GM12878 (cell line): ENCODE results near the gene PNMA8B. TPM values are rescaled to one million over a fixed set of nuclear protein-coding genes. Genes with fewer than 3 reads are reported as not detected.
"Not testable (repeated sequence)": the region's sequence is repeated elsewhere in the genome, so short reads cannot be mapped to it uniquely, and the experiment has no call there.

Experiments used
- ATAC-seq: fragments of 200-7000 bp; cut with Tn5 transposase; 3 replicates; pipeline ENCODE4 v1.9.1; 2020; ENCODE audit warnings: mild to moderate bottlenecking, moderate library complexity
- BruUV-seq: library from RNA; stranded (reverse); fragments of 400-500 nt; replicated peaks from 2 replicates; lab custom pipeline; 2021; lab: Mats Ljungman, UMichigan
- CTCF ChIA-PET: fragments of 300-600 bp; sonication (Branson Sonifier 250); formaldehyde crosslinking; extraction: SDS; loops from one replicate; lab custom pipeline; 2021; ENCODE audit warnings: inconsistent platforms; lab: Yijun Ruan, JAX
- POLR2A ChIA-PET: fragments of 350-600 bp; formaldehyde crosslinking; extraction: SDS; loops from one replicate; lab custom pipeline; 2021; ENCODE audit warnings: inconsistent platforms; lab: Charles Lee
- RAD21 ChIA-PET: fragments of 300-600 bp; sonication (Branson Sonifier 250); formaldehyde crosslinking; loops from one replicate; lab custom pipeline; 2023; ENCODE audit warnings: antibody characterized with exemption; ENCODE audit not compliant: unreplicated experiment; lab: Charles Lee
- SMC1A ChIA-PET: fragments of 300-600 bp; sonication (Branson Sonifier 250); formaldehyde crosslinking; loops from one replicate; lab custom pipeline; 2023; ENCODE audit not compliant: unreplicated experiment, uncharacterized antibody; lab: Charles Lee
- DNase-seq: peaks from one replicate; pipeline ENCODE4 v3.0.0-alpha.2; 2011; ENCODE audit warnings: low read depth, low spot score
- FAIRE-seq: peaks from 3 replicates; lab custom pipeline; 2011; peaks lifted over from hg19 to GRCh38; lab: Jason Lieb, UNC
- H2AFZ ChIP-seq: 2 replicates; pipeline ENCODE4 v1.6.0; 2011; ENCODE audit warnings: low read depth, low read length, control low read depth; ENCODE audit not compliant: control insufficient read depth
- H3K27ac ChIP-seq: 2 replicates; pipeline ENCODE4 v1.5.1; 2011; ENCODE audit warnings: control low read depth; ENCODE audit not compliant: control insufficient read depth, insufficient read depth
- H3K27me3 ChIP-seq, 2 experiments: replicated peaks in 1 of 2; 2 replicates each; pipeline versions ENCODE4 v1.6.0 to v1.6.1; 2011; ENCODE audit warnings: low read length in 1 of 2; ENCODE audit not compliant: control insufficient read depth in 2 of 2, insufficient read depth in 2 of 2
- H3K36me3 ChIP-seq, 2 experiments: 2 replicates each; pipeline ENCODE4 v1.5.1; 2011; ENCODE audit warnings: low read length in 1 of 2; ENCODE audit not compliant: control insufficient read depth in 2 of 2, insufficient read depth in 2 of 2
- H3K4me1 ChIP-seq: 2 replicates; pipeline ENCODE4 v1.6.1; 2011; ENCODE audit warnings: mild to moderate bottlenecking, low read length, moderate library complexity, mixed read lengths; ENCODE audit not compliant: control insufficient read depth, insufficient read depth
- H3K4me2 ChIP-seq: 2 replicates; pipeline ENCODE4 v1.6.0; 2011; ENCODE audit warnings: control low read depth; ENCODE audit not compliant: control insufficient read depth, insufficient read depth
- H3K4me3 ChIP-seq: fragments of 200-600 bp; sonication (generic); 2 replicates; pipeline ENCODE4 v1.5.1; 2016
- H3K79me2 ChIP-seq: 2 replicates; pipeline ENCODE4 v1.6.0; 2011; ENCODE audit warnings: low read length; ENCODE audit not compliant: control insufficient read depth, insufficient read depth
- H3K9ac ChIP-seq: 2 replicates; pipeline ENCODE4 v1.8.0; 2011; ENCODE audit warnings: low read length, control low read depth, mixed read lengths; ENCODE audit not compliant: control insufficient read depth, insufficient read depth
- H3K9me3 ChIP-seq: replicated peaks from 3 replicates; pipeline ENCODE4 v1.5.1; 2011; ENCODE audit warnings: mild to moderate bottlenecking, low read length; ENCODE audit not compliant: control insufficient read depth, insufficient read depth
- H4K20me1 ChIP-seq: 2 replicates; pipeline ENCODE4 v1.6.0; 2011; ENCODE audit not compliant: control insufficient read depth, insufficient read depth
- ATF7 ChIP-seq: fragments of 450-650 bp; IDR thresholded peaks from 2 replicates; pipeline ENCODE4 v1.6.1; 2016; ENCODE audit warnings: low read depth, mild to moderate bottlenecking
- EGR1 ChIP-seq, 2 experiments: IDR thresholded peaks; 1 replicate in 1 of 2; 2 replicates in 1 of 2; pipeline ENCODE4 v1.6.1; 2011 to 2012; ENCODE audit warnings: low read depth in 2 of 2, low read length in 2 of 2, borderline replicate concordance in 1 of 2, mild to moderate bottlenecking in 1 of 2, moderate library complexity in 1 of 2
- FOXK2 ChIP-seq: fragments of 450-650 bp; IDR thresholded peaks from 2 replicates; pipeline ENCODE4 v1.6.1; 2017; ENCODE audit warnings: mild to moderate bottlenecking, moderate library complexity
- HDGF ChIP-seq: fragments of 450-650 bp; IDR thresholded peaks from 2 replicates; pipeline ENCODE4 v1.6.1; 2016; ENCODE audit warnings: antibody characterized with exemption
- MXI1 ChIP-seq: fragments of 150-350 bp; IDR thresholded peaks from 2 replicates; pipeline ENCODE4 v1.6.1; 2011; ENCODE audit warnings: low read depth, mild to moderate bottlenecking, inconsistent platforms, low read length, improper control_type of control experiment
- MYC ChIP-seq: IDR thresholded peaks from 2 replicates; pipeline ENCODE4 v1.6.1; 2011; ENCODE audit warnings: mild to moderate bottlenecking, low read length, moderate library complexity, inconsistent platforms; ENCODE audit not compliant: insufficient read depth, insufficient replicate concordance, insufficient read length, severe bottlenecking
- NR2F1 ChIP-seq: fragments of 450-650 bp; conservative IDR thresholded peaks from 2 replicates; pipeline ENCODE4 v1.6.1; 2017; ENCODE audit warnings: mild to moderate bottlenecking
- SIX5 ChIP-seq: IDR thresholded peaks from 2 replicates; pipeline ENCODE4 v1.6.1; 2011; ENCODE audit warnings: mild to moderate bottlenecking, low read depth, low read length, moderate library complexity; ENCODE audit not compliant: severe bottlenecking
- SMC3 ChIP-seq: IDR thresholded peaks from 2 replicates; pipeline ENCODE4 v1.6.1; 2011; ENCODE audit warnings: low read length, improper control_type of control experiment, borderline replicate concordance
- TCF7 ChIP-seq: IDR thresholded peaks from 2 replicates; pipeline ENCODE4 v1.6.1; 2014; ENCODE audit warnings: antibody characterized with exemption, borderline replicate concordance
- WGBS: methylation state at CpG from one replicate; pipeline ENCODE4 v1.1.6; 2016; ENCODE audit warnings: low lambda C conversion rate; ENCODE audit not compliant: insufficient replicate concordance, insufficient coverage; ENCODE audit errors: missing lambda C conversion rate; 5-methylcytosine and 5-hydroxymethylcytosine counted together
- in situ Hi-C: fragments of 300-500 bp; cut with MboI; formaldehyde crosslinking; loops from 9 replicates; pipeline ENCODE4 v1.14.3; 2018; ENCODE audit warnings: mixed read lengths
- intact Hi-C: fragments of 100-400 bp; cut with micrococcal nuclease; formaldehyde crosslinking; loops from one replicate; pipeline ENCODE4 v1.14.2; 2022; ENCODE audit not compliant: unreplicated experiment
- polyA plus RNA-seq, 11 experiments: library from polyadenylated mRNA; depleted of rRNA in 4 of 11; unstranded in 6 of 11; stranded (reverse) in 5 of 11; fragments of >200 nt; fragmentation: Nextera tagmentation in 4 of 11; fragmentation: Illumina TruSeq in 1 of 11; extraction: Ambion mirVana in 4 of 11; extraction: Trizol in 1 of 11; gene quantifications; 1 replicate in 1 of 11; 2 replicates in 10 of 11; pipeline versions ENCODE4 v1.2.1 to v1.2.3, GENCODE V29; 2011 to 2016; ENCODE audit warnings: inconsistent platforms in 2 of 11, missing spikeins in 2 of 11, low read depth in 1 of 11
- total RNA-seq, 4 experiments: library from RNA; depleted of rRNA in 3 of 4; stranded (reverse); fragments of >200 nt in 3 of 4; fragmentation: Illumina TruSeq in 1 of 4; extraction: Trizol in 1 of 4; gene quantifications; 2 replicates each; pipeline versions ENCODE4 v1.2.1 to v1.2.3, GENCODE V29; 2013 to 2021
- TF ChIP-seq, protein P1 (sequence below): fragments of 450-650 bp; IDR thresholded peaks from 2 replicates; pipeline ENCODE4 v1.6.1; 2017; ENCODE audit warnings: mild to moderate bottlenecking
- TF ChIP-seq, protein P2 (sequence below): IDR thresholded peaks from 2 replicates; pipeline ENCODE4 v1.6.1; 2012; ENCODE audit warnings: low read depth, low read length, improper control_type of control experiment

The PNMA8B gene
- total and polyA plus RNA-seq, 10 of the 15 experiments (the other 5 are each of a cell fraction or from before 2014, with no cell fraction given) = 0.01 TPM; not detected in 9

DNA sequence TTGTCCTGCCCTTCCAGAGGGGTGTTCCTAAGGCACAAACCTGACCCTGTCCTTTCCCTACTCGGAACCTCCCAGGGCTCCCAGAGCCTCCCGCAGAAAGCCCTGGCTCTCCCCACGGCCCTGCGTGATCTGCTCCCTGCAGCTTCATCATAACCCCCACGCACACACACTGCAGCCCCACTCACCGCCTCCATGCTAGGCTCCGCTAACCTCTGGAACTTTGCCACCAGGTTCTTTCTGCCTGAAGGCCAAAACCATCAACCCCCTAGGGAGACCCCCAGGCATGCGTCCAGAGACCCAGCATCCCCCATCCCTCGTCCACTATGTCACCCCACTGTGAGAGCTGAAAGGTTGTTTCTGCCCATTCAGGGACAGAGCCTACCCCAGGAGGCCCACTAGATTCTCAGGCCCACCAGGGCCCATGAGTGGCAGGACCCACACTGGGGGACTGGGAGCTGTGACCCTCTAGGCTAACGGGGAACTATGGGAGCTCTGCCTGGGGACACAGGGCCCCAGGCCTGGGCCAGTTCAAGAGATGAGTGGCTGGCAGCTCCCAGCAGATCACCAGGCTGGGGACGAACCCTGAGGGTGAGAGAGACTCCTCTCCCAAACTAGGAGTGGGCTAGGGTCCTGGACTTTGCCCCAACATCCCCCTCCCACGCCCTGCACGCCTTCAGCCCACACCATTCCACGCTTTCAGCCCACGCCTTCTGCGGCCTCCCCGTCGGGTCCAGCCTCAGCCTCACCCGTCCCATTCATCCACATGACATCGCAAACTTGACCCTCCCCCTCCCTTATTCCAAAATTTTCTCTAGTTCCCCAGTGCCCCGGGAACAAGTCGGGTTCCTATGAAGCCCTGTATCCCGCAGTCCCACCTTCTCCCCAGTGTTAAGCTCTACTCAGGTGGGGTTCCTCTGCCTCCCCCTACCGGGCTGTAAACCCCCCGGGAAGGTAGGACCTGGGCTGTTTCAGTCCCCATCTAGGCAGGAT, 33.2 kb upstream of the PNMA8B start:
- TF ChIP-seq ATF7 = no peak
- TF ChIP-seq SMC3 = no peak
- TF ChIP-seq FOXK2 = no peak
- no peak for TF ChIP-seq MYC
- TF ChIP-seq EGR1 (IDR thresholded peaks at IDR 0.05; ENCODE audit: borderline replicate concordance in 1 of 2, low read depth in 2 of 2, low read length in 2 of 2) = no peak
- no peak for TF ChIP-seq TCF7
- no peak for TF ChIP-seq HDGF
- TF ChIP-seq MXI1 = no peak
- TF ChIP-seq, protein P1, sequence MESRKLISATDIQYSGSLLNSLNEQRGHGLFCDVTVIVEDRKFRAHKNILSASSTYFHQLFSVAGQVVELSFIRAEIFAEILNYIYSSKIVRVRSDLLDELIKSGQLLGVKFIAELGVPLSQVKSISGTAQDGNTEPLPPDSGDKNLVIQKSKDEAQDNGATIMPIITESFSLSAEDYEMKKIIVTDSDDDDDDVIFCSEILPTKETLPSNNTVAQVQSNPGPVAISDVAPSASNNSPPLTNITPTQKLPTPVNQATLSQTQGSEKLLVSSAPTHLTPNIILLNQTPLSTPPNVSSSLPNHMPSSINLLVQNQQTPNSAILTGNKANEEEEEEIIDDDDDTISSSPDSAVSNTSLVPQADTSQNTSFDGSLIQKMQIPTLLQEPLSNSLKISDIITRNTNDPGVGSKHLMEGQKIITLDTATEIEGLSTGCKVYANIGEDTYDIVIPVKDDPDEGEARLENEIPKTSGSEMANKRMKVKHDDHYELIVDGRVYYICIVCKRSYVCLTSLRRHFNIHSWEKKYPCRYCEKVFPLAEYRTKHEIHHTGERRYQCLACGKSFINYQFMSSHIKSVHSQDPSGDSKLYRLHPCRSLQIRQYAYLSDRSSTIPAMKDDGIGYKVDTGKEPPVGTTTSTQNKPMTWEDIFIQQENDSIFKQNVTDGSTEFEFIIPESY = no peak
- no peak for TF ChIP-seq SIX5
- TF ChIP-seq, protein P2, sequence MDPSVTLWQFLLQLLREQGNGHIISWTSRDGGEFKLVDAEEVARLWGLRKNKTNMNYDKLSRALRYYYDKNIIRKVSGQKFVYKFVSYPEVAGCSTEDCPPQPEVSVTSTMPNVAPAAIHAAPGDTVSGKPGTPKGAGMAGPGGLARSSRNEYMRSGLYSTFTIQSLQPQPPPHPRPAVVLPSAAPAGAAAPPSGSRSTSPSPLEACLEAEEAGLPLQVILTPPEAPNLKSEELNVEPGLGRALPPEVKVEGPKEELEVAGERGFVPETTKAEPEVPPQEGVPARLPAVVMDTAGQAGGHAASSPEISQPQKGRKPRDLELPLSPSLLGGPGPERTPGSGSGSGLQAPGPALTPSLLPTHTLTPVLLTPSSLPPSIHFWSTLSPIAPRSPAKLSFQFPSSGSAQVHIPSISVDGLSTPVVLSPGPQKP = no peak
- TF ChIP-seq NR2F1 = no peak
- Histone ChIP-seq H3K4me1 (peaks cover 4% of the 10 kb centered on the region), H3K36me3 (no peaks in the 10 kb centered on the region), H3K79me2 (no peaks in the 10 kb centered on the region), H3K4me2 (no peak overlapping the region), H3K9ac (no peak overlapping the region), H4K20me1 (no peaks in the 10 kb centered on the region), H3K27me3 (no peaks in the 10 kb centered on the region; a peak in 1 of 4 replicates), H3K27ac (no peak overlapping the region), H3K9me3 (peaks cover 4% of the 10 kb centered on the region; the same call in 2 of the 3 replicates), H3K4me3 (no peak overlapping the region), H2AFZ (no peak overlapping the region)
- CTCF ChIA-PET = interaction anchor here (0.6 to 3.9 kb wide), 18 partner anchors 10 to 226 kb away, joined by 3 to 54 read pairs (median 6); partner anchors contain the start of gene DACT3
- WGBS = 38% methylated on average over 25 of the region's 25 CpGs
- ATAC-seq = no peak; the same call in 1 of the 3 replicates
- SMC1A ChIA-PET = interaction anchor here (1.0 to 2.5 kb wide), 4 partner anchors 13 to 225 kb away, joined by 3 to 18 read pairs (median 4); partner anchors contain the start of gene DACT3
- intact Hi-C loops = loop anchor here (1.0 to 5.0 kb wide), 2 partner anchors 133 to 223 kb away; no protein-coding TSS in a partner anchor
- RAD21 ChIA-PET = interaction anchor here (0.9 to 4.0 kb wide), 6 partner anchors 74 to 225 kb away, joined by 3 to 32 read pairs (median 4); partner anchors contain the start of gene DACT3
- POLR2A ChIA-PET = no interaction called here
- no peak for FAIRE-seq
- no TSS peak for BruUV-seq
- in situ Hi-C loops = no loop called here
- DNase-seq = no peak

GRCh38 chr19:46526801-46527200, 31.1 kb upstream of the PNMA8B start:
- RAD21 ChIA-PET = interaction anchor here (1.0 to 4.0 kb wide), 2 partner anchors 135 to 228 kb away, joined by 3 to 32 read pairs; partner anchors contain the start of gene DACT3
- in situ Hi-C loops, POLR2A ChIA-PET, H3K36me3 ChIP-seq, DNase-seq, H3K27ac ChIP-seq, H3K27me3 ChIP-seq, BruUV-seq, FAIRE-seq, ATAC-seq, H2AFZ ChIP-seq, H3K4me3 ChIP-seq, H3K4me2 ChIP-seq, H3K9ac ChIP-seq, H4K20me1 ChIP-seq, H3K79me2 ChIP-seq, SMC1A ChIA-PET, H3K9me3 ChIP-seq: not testable (repeated sequence)
- CTCF ChIA-PET = interaction anchor here (0.5 to 3.9 kb wide), 5 partner anchors 10 to 335 kb away, joined by 3 to 54 read pairs (median 5); partner anchors contain the start of gene DACT3
- intact Hi-C loops = loop anchor here (5.0 kb wide), 1 partner anchor 226 kb away; no protein-coding TSS in a partner anchor
- peaks cover 16% of the 10 kb centered on the region for H3K4me1 ChIP-seq
- whole genome bisulfite sequencing = 71% methylated on average over 18 of the region's 18 CpGs
